Measurements from ENCODE around the gene DFFA.
"Not testable (repeated sequence)": the region's sequence is repeated elsewhere in the genome, so short reads cannot be mapped to it uniquely, and the experiment has no call there.

The DFFA gene

GRCh38 chr1:10457462-10457861 lies 14.9 kb downstream of the DFFA start:
- DNase-seq, result not testable (repeated sequence)

DNA sequence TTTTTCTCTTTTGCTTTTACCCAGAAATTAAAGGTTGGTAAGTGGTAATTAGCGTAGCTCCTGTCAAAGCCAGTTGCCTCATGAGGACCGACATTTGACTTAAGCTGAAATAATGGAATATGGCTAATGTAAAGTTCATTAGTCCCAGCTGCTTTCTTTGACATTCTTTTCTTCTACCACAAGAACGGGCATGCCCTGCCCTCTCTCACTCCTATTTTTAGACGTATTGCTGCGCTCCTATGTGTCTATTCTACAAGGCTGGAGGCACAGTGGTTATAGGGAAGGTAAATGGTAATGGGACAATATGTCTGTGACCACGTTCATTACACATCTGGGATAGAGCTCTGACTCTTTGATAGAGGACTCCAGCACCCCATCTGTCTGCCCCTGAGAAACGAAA lies 15.7 kb downstream of the DFFA start:
- no peak for DNase-seq

- DNase-seq, result no peak
Observed at GRCh38 chr1:10456048-10456447, 16.3 kb downstream of the DFFA start.

DNA sequence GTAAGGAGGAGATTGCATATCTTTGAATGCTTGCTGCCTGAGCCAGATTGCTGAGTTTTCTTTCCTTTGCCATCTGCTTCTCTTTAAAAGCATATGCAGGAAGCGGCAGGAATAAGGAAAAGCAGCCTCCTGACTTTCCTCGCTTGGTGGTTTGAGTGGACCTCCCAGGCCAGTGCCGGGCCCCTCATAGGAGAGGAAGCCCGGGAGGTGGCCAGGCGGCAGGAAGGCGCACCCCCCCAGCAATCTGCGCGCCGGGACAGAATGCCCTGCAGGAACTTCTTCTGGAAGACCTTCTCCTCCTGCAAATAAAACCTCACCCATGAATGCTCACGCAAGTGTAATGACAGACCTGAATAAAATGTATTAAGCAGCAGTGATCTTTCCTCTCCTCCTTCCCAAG lies 21.0 kb downstream of the DFFA start:
- no peak for DNase-seq

DNA sequence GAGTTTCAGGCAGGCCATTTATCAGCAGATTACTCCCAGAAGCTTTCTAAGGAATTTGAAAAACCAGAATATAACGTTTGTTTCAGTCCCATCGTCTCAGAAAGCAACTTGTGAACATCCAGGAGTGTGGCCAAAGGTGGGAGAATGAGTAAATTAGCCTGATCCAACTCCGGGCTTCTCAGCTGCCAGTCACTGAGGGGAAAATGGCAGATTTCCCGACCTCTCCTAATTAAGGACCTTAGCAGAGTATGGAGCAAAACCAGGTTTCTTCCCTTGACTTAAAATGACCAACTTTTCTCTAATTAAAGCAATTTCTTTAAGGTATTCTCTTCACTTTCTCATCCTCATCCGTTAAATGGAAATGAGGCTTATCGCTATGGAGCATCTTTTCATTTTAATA lies 21.5 kb downstream of the DFFA start:
- DNase-seq, result no peak

DNA sequence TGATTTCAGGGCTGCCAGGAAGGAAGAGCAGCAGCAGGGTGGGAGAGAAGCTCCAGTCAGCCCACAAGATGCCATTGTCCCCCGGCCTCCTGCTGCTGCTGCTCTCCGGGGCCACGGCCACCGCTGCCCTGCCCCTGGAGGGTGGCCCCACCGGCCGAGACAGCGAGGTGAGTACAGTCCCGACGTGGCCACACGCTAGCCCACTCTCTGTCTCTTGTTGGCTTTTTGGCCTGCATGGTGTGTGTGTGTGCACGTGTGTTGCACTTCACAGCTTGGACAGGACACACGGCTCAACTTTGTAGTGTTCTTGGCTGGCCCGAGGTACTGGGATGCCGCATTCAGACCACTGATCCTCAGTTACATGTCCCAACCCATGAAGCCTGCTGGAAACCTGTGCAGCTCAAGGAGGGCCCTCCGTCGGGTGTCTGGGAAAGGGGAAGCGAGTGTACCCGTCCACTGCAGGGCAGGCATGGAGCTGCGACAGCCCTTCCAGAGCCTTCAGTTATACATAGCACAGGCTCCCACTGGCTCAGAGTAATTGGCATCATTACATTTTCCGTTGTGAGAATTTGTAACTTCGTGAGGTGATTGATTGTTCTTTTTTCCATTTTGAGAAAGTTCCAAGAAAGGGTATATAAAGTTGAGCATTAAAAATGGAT lies 22.0 kb downstream of the DFFA start:
- no peak for DNase-seq

DNA sequence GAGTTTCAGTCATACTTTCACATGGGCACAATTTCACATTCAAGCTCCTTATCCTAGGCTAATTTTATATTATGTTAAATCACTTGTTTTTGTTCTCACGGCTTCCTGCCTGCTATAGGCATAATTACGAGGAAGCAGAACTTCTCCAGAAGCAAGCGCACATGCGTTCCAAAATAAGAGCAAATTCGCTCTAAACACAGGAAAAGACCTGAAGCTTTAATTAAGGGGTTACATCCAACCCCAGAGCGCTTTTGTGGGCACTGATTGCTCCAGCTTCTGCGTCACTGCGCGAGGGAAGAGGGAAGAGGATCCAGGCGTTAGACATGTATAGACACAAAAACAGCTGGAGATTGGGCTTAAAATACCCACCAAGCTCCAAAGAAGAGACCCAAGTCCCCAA lies 22.6 kb downstream of the DFFA start, which contains the start of gene CORT:
Gene CORT, plus strand, starts transcription at position 281 of the 400 bp plus-strand sequence. CDS start 193 bp downstream, outside the sequence.
- DNase-seq, result no peak

GRCh38 chr1:10446790-10447422 lies 25.4 kb downstream of the DFFA start:
- DNase-seq, result no peak

DNA sequence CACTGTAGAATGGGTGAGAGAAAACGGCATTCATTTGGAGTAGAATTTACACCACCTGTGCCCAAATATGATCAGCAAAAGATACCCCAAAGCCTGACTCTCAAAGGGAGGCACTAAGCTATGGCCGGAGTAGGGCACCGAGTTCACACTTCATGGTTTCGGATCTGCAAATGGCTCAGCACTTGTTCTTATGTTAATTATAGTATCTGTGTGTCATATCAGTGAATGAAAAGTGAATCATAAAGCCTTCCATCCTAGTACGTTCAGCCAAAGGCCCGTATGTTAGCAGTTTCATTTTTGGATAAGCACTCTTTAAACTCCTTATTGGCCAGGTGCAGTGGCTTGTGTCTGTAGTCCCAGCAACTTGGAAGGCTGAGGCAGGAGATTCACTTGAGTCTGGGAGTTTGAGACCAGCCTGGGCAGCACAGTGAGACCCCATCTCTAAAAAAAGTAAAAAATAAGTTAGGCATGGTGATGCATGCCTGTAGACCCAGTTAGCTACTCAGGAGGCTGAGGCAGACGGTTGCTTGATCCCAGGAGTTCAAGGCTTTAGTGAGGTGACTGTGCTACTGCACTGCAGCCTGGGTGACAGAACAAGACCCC lies 27.4 kb downstream of the DFFA start:
- DNase-seq, result no peak

GRCh38 chr1:10444248-10444647 lies 28.1 kb downstream of the DFFA start:
- DNase-seq, result no peak

DNA sequence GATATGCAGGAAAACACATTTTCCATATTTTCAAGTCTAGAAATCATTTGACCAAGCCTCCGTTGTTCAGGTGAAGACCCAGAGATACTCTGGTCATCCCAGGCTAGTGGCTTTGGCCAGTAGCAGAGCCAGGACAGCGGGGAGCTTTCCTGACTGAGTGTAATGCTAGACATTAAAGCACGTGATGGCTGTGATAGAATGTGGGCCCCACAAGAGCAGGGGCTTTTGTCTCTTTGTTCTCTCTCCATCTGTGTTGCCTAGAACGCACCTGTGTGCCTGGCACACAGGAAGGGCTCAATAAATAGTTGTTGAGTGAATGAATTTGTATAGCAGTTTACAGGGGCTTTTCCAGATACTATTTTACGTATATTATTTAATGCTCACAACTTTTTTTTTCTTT lies 31.5 kb downstream of the DFFA start:
- DNase-seq, result no peak

DNA sequence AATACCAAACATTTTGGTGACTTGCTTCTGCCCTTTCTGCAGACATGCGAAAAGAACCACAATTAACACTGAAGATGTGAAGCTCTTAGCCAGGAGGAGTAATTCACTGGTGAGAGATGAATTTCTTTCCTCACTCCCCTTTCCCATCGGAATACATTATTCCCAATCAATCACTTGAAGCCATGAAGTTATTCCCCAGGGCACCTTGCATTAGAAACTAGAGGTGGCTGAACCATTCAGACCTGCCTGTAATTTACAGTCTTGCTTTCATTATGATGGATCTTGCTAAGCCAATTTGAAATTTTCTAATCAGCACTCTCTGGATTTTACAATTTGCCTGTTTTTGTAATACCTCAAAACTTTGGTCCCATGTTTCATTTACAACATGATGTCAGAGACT lies 32.0 kb downstream of the DFFA start:
- no peak for DNase-seq

DNA sequence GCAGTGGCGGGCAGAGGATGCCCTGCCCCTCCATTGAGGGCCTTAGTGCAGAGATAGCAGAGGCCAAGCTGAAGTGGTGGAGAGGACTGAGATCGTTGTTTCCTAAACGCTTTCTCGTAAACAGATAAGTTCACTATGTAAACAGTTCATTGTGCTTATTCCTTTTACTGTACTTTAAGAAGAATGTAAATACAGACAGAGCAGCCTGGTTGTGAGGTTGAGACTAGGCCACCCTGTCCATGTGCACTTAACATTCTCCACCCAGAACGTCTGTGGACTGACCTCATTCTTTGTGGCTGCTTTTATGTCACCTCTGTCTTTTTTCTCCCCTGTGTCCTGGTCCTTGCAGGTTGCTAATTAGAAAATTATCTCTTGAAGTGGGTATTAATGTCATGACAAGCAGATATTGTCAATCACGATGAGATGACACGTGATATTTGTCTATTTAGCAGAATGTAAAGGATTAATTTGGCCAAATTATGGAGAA lies 33.6 kb downstream of the DFFA start:
- no peak for DNase-seq

DNA sequence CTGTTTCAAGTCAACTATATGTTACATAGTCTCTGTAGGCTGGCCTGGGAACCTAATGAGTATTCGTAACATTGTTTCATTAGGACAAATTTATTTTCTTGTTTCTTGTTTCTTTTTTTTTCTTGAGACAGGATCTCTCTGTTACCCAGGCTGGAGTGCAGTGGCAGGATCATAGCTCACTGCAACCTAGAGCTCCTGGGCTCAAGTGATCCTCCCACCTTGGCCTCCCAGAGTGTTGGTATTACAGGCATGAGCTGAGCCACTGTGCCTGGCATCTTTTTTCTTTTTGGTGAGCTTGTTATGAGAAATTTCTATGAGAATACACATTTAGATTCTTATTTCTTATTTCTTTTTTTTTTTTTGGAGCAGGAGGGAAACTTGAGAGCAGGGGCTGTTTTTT lies 35.3 kb downstream of the DFFA start:
- DNase-seq, result no peak

DNA sequence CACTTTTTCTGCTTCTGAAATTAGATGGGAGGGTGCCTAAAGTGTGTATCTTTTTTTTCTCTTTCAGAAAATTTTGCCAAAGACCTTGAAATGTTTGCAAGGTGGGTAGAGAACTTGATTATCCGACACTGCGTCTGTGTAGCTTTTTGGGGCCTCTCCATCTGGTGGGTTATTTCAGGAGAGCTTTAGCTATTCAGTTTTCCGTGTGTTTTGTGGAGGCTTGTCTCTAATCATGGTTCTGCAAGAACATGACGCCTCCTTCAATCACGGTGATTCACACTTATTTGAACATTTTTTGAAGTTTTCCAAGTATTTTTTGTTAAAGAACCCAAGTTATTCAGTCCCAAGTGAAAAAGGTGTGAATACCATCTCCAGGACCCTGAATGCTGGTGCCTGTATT lies 37.7 kb downstream of the DFFA start:
- DNase-seq, result no peak

DNA sequence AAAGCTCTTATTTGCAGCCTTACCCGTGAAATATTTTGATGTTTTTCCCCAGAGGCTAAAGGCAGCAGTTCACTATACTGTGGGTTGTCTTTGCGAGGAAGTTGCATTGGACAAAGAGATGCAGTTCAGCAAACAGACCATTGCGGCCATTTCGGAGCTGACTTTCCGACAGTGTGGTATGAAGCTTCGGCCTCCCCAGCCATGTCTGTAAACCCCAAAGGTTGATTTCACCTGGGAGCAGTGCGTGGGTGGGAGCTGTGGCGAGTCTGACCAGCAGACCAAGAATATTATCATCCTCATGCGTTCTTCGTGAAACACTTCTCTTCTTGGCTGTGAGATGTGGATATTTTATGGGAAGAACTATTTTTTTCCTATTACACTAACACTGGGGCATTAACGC lies 38.5 kb downstream of the DFFA start:
- no peak for DNase-seq

- DNase-seq, result no peak
Observed at GRCh38 chr1:10432910-10433700, 39.2 kb downstream of the DFFA start.

DNA sequence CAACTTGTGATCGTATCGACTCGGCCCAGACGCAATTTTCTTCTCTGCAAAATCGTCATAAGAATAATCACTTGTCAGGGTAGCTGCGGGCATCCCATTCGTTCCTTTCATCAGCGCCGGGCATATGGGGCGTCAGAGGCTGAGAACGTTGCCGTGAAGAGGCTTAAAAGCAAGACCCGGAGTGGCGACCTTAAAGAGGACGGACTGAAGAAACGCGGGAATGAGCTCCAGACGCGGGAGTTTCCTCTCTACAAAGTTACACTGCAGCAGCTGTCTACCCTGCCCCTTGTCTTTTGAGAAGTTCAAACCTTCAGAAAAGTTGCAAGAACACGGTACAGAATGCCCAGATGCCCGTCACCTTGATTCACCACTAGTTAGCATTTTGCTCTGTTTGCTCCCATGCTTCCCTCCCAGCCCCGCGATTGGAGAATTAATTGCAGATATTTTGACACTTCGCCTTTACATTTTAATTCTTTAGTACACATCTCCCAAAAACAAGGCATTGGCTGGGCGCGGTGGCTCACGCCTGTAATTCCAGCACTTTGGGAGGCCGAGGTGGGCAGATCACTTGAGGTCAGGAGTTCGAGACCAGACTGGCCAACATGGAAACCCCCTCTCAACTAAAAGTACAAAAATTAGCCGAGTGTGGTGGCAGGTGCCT lies 41.1 kb downstream of the DFFA start:
- DNase-seq, result no peak

DNA sequence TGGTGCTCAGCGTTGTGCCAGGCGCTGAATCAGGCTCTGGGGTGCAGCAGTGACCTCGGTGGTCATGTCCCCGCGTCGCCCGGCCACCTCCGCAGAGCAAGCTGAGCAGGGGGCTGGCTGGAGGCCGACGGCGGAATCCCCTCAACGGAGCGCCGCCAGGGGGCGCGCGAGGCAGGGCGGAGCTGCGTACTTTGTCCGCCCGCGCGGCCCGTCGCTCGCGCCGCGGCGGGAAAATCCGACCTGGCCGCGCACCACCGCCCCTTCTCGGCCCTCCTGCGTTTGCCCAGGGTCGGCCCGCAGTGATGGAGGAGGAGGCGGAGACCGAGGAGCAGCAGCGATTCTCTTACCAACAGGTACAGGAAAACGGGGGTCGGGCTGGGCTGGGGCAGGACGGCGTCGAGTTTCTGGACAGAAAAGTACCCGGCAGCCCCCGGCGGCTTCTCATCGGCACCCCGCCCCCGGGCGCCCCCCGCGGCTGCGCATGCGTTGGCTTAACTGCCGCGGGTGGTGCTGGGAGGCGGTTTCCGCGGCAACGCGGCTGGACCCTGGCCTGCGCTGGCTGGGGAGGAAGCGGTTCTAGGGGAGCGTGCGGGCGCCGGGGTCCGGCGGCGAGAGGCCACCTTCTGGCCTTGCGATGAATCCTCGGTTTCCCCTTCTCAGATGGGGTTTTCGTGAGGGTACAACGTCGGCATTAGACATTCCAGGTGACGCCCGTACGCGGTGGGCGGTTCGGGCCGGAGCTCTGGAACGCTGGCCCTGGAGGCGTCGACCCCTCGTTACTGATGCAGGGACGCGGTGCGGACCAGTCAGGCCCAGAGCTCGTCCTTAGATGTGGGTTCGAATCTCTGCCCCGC lies 41.9 kb downstream of the DFFA start, which contains the start of gene CENPS:
Gene CENPS, plus strand, starts transcription at position 218 of the 854 bp plus-strand sequence. Its CDS starts 85 bp downstream, at position 303.
- peak; percentile 90 for DNase-seq

GRCh38 chr1:10429868-10430215 lies 42.5 kb downstream of the DFFA start:
- DNase-seq, result peak; percentile 41

- DNase-seq, result no peak
Observed at GRCh38 chr1:10428984-10429383, 43.3 kb downstream of the DFFA start.

DNA sequence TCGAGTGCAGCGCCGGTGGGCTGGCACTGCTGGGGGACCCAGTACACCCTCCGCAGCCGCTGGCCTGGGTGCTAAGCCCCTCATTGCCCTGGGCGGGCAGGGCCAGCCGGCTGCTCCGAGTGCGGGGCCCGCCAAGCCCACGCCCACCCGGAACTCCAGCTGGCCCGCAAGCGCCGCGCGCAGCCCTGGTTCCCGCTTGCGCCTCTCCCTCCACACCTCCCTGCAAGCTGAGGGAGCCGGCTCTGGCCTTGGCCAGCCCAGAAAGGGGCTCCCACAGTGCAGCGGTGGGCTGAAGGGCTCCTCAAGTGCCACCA lies 45.8 kb downstream of the DFFA start:
- not testable (repeated sequence) for DNase-seq
